HG03469 (cell line): Measurements from ENCODE around the gene C1orf53.
"Not testable (repeated sequence)": the region's sequence is repeated elsewhere in the genome, so short reads cannot be mapped to it uniquely, and the experiment has no call there.

Source experiments
- ATAC-seq: cut with Tn5 transposase; IDR thresholded peaks from one replicate; pipeline ENCODE4 v1.9.1; 2021; ENCODE audit warnings: mild to moderate bottlenecking, moderate library complexity, moderate number of reproducible peaks; ENCODE audit not compliant: unreplicated experiment

C1orf53 gene

DNA sequence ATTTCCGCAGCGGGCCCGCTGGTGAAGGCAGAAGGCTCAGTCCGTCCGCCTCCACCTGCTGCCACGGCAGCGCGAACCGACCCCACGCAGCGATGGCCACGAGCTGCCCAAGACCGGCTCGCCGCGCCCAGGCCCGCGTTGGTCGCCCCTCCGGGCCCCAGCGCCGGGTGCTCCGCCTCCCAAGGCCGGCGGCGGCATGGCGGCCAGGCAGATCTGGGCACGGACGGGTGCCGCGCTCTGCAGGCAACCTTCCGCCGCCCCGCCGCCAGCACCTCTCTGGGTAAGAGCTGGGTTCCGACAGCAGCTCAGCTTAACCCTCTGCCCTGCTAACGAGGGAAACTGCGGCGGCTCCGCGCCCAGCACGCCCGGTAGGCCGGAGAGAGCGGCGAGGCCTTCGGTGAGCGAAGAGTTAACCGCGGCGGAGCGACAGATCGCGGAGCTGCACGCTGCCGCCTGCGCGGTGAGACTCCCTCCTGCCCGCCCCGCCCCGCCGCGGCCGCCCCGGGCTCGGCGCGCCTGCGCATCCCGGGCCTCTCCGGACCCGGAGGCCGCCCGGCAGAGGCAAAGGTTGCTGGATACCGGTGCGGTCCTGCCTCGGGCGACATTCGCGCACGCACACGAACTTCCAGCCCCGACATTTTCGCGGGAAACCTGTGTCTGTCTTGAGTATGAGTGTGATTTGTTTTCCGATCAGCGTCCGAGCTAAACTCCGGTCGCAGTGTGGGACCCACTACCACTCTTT lies at the start of gene C1orf53:
Gene C1orf53 (plus strand): TSS at position 177 of the 742 bp plus-strand sequence. CDS start 20 bp downstream, at position 197.
- ATAC-seq, result peak; percentile 92

DNA sequence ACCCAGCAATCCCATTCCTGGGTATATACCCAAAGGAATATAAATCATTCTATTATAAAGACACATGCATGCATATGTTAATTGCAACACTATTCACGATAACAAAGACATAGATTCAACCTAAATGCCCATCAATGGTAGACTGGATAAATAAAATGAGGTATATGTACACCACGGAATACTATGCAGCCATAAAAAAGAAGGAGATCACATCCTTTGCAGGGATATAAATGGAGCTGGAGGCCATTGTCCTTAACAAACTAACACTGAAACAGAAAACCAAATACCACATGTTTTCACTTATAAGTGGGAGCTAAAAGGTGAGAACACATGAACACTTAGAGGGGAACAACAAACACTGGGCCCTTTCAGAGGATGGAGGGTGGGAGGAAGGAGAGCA lies 46.7 kb upstream of the C1orf53 start:
- ATAC-seq, result not testable (repeated sequence)

DNA sequence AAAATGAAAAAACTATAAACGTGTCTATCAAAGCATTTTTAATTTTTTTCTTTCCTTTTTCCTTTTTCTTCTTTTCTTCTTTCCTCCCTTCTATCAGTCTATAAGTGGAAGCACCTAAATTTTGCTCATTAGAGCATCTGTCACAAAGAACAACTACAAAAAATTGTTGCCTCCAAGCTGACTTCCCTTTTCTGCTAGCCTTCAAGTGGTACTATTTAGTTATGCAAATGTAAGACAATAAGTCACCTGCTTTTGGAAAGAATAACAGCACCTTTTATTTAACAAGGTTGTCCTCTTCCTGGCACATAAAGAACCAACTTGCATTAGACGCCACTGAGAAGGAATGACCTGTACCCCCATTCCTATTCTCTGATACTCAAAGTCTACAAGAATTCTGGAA lies 45.0 kb upstream of the C1orf53 start:
- ATAC-seq, result no peak

DNA sequence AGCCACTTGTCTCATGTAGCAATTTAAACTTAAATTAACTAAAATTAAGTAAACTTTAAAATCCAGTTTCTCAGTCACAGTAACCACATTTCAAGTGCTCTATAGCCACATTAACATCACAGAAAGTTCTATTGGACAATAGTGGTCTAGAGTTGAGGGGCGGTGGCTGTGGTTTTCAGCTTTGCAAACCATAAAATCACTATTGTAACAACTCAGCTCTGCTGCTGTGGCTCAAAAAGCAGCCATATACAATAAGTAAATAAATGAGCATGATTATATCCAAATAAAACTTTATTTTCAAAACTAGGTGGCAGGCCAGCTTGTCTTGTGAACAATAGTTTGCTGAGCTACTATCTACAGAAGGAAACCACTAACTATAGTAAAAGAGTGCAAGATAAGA lies 43.4 kb upstream of the C1orf53 start:
- ATAC-seq, result no peak

DNA sequence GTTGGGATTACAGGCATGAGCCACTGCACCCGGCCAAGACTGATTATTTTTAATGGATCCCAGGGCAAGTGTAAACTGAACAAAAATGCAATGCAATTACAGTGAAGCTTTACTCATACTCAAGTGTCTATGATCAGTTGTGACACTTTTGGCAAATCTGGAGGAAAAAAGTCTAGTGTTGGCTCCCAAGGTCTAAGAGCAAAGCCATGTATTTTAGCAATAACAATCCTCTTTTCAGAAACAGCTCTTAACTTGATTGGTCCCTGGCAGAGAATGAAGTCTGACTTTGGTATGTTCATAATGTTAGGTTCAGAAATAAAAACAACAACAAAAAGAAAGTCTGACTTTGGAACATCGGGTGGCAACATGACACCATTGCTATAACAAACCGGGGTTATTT lies 40.2 kb upstream of the C1orf53 start:
- ATAC-seq, result no peak

DNA sequence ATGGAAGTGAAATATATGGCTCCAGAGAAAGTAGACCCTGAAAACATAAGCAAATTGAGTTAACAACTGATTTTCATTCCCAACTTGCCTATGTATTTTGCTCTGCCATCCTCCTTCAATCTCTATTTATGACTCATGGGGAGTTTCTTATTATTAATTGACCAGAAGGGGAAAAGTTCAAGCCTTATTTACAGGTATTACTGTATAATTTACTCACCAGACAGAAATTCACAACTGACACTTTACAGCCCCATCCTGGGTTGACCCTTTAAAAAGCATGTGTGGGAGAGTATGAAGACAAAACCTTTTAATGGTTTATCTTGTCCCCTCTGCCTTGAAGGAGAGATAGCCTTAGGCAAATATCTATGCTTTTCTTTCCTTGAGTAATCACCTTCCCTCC lies 39.8 kb upstream of the C1orf53 start:
- no peak for ATAC-seq

DNA sequence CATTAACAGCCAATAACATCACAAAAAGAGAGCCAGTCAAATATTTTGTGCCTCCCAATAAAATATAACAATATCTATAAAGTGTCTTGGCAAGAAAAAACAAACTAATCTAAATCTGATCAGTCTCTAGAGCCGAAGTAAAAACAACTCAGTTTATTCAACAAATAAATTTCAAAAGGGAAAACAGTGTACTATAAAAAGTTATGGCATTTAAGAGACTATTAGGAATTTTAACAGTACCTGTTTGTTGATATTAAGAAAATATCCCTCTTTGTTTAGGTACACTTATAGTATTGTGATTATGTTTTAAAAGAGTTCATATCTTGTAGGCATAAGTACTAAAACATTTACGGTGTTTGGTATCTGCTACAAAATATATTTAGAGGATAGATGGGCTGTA lies 36.6 kb upstream of the C1orf53 start:
- ATAC-seq, result no peak

DNA sequence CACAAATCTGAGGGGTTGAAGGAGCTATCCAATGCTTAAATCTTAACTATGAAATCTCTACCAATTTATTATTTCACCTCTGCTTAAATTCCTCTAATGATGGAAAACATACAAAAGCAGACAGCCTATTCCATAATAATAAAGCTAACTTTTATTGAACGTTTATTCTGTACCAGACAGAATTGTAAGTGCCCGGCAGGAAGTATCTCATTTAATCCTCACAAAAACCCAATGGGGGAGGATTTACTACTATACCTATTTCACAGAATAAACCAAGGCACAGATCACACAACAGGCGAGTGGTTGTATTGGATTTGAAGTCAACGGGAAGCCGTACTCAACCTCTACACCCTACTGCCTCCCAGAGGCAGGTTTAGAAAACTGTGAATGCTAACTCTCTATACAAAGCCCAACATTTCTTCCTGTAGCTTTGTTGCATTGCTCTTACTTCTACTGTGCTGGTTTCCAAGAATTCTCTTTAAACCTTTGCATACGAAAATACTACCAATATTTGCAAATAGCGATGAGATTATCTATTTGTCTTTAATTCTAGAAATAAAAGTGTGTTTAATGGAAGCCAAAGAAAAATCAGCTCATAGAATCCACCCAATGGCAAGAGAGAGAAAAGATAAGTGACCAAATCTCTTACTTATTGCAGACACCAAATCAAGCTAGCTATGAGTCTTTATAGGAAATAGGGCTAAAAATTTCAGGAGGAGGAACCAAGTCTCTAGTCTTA lies 33.5 kb upstream of the C1orf53 start:
- peak; percentile 92 for ATAC-seq

DNA sequence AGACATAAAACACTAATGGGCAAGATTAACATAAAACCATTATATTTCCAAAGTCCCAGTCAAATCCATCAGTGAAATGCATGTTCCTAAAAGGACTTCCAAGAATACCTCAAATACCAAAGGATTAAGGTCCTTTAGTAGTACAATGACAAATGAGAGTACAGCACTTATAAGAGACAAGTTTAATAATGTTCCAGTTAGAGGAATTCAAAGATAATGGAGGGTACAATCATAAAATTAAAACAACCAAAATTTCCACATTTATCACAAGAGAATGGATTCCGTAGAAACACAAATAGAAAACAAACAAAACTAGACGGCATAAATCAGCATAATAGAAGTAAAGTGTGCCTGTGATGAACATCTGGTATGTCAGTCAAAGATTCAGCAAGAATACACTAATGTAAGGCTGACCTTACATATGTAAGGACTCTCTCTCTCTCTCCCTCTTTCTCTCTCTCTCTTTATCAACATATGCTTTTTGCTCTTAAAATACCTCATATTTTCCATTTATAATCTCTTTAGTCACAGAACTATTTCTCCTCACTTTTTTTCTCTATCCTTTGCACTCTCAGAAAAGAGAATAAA lies 32.8 kb upstream of the C1orf53 start:
- no peak for ATAC-seq

DNA sequence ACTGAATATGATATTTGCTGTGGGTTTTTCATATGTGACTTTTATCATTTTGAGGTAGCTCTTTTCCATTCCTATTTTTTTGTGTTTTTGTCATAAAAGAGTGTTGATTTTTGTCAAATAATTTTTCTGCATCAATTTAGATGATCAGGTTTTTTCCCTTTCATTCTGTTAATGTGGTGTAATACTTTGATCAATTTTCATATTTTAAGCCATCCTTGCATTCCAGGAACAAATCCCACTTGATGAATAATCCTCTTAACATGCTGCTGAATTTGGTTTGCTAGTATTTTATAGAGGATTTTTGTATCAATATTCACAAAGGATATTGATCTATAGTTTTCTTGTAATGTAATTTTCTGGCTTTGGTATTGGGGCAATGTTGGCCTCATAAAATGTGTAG lies 25.5 kb upstream of the C1orf53 start:
- ATAC-seq, result no peak

DNA sequence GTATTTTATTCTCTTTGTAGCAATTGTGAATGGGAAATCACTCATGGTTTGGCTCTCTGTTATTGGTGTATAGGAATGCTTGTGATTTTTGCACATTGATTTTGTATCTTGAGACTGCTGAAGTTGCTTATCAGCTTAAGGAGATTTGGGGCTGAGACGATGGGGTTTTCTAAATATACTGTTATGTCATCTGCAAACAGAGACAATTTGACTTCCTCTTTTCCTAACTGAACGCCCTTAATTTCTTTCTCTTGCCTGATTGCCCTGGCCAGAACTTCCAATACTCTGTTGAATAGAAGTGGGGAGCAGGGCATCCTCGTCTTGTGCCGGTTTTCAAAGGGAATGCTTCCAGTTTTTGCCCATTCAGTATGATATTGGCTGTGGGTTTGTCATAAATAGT lies 22.0 kb upstream of the C1orf53 start:
- not testable (repeated sequence) for ATAC-seq

DNA sequence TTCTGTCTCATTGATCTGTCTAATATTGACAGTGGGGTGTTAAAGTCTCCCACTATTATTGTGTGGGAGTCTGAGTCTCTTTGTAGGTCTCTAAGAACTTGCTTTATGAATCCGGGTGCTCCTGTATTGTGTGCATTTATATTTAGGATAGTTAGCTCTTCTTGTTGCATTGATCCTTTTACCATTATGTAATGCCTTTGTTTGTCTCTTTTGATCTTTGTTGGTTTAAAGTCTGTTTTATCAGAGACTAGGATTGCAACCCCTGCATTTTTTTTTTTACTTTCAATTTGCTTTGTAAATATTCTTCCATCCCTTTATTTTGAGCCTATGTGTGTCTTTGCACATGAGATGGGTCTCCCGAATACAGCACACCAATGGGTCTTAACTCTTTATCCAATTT lies 20.2 kb upstream of the C1orf53 start:
- ATAC-seq, result not testable (repeated sequence)

DNA sequence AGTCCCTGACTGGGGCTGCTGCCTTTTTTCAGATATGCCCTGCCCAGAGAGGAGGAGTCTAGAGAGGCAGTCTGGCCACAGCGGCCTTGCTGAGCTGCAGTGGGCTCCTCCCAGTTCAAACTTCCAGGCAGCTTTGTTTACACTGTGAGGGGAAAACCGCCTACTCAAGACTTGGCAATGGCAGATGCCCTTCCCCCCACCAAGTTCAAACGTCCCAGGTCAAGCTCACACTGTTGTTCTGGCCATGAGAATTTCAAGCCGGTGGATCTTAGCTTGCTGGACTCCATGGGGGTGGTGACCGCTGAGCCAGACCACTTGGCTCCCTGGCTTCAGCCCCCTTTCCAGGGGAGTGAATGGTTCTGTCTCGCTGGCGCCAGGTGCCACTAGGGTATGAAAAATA lies 18.3 kb upstream of the C1orf53 start:
- ATAC-seq, result no peak

DNA sequence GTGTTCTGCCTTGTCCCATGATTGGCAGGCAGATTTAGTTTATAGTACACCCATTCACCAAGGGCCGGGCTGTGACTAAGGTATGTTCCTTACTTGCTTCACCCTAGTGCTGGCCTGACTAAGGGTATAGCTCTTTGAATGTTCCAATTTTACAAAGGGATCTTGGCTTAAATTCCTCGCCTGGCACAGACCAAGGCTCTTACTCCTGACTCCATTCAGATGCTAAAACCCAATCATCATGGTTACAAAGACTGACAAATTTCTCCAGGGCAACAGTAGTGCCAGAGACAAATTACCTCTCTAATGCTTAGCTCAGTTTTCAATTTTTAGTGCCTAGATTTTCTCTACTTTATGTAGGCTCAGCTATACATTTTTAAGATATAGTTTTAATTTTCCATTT lies 11.5 kb upstream of the C1orf53 start:
- ATAC-seq, result no peak

DNA sequence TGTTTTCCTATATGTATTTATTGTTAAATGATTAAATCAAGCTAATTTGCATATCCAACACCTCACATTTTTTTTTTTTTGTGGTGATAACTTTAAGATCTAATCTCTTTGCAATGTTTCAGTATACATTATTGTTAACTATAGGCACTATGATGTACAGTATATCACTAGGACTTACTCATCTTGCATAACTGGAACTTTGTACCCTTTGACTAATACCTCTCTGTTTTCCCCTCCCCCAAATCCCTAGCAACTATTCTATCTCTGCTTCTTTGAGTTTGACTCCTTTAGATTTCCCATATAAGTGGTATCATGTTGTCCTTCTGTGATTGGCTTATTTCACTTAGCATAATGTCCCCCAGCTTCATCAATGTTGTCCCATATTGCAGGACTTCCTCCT lies 9.7 kb upstream of the C1orf53 start:
- ATAC-seq, result no peak

DNA sequence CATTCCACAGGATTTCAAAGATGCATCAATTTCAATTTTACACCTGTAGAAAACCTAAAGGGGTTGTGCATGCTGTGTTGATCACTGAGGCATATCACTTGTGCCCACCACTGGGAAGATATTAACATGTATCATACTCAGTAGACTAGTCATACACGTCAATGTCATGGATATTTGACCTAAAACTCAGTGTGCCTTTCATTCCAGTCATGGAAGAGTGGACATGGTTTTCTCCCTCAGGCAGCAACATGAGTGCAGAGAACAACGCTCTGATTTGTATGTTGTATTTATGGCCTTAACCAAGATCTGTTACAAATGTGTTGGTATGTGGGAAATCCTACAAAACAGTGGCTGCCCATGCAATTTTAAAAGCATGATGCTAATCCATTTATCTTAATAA lies 6.1 kb upstream of the C1orf53 start:
- ATAC-seq, result no peak

DNA sequence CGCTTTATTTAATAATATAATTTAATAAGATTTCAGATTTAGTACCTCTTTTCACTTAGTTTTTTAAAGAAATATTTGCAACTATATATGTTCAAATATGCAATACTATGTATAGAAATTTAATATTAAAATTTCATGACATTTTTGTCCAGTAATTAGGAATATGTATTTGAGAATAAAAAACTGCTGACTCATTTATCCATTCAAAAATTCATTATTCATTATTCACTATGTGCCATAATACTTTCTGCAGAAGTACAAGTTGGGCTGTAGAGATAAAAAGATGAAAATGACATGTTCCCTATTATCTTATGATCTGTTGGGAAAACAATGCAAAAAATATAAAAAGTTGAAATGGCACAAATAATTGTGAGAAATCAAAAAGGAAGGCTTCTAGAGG lies 3.4 kb upstream of the C1orf53 start:
- ATAC-seq, result no peak

DNA sequence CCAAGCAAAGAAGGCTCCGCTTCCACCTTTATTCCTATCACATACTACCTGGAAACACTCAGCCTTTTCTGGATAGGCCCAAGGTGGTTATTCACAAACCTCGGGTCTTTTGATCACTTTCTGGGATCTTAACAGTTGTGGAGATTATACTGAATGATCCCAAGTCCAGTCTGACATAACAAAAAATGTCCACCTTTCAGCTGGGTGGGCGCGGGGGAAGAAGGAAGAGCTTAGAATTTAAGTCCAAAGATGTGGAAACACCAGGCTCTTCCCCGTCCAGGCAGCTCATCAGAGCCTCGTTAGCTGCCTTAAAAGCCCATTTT lies 338 bp upstream of the C1orf53 start:
- no peak for ATAC-seq

DNA sequence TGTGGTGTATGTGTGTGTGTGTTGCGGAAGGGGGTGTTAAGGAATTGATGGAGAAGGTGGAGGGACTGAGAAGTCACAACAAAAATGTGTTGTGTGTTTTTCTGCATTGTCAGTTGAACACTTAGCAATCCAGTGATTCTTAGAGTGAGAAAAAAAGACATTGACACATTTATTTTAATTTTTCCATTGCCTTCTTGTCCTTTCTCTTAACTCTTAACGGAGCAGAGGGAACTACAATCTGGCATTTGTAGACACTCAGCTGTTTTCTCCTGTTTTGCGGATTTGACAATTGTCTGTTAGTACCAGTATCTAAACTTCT lies 725 bp downstream of the C1orf53 start:
- no peak for ATAC-seq

DNA sequence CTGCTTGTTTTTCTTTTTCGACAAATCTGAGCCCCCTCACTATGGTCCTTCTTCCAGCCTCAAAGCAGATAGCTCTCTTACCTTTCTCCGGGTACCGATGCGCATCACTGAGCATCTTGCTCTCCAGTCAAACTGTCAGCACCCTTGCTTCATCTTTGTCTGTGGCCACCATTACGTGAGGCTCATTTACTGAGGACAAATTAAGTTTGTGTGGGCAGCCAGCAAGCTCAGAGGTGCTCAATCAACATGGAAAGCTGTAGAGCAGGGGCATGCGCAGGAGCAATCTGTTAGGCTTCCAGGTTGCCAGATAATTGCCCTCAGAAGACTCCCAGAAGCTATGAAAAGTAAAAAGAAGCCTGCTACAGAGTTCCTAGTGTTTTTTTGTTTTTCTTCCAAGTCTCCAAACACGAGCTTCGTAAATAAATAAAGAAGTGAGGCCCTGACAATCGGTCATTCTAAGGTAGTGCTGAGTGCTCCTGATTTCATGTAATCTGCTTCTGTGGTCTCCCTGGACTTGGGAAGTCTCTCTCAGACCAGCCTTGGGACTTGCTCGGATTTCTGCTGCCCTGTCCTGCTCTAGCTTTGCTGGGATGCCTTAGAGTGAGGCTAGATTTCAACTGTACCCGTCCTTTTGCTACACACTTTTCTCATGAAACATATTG lies 1.8 kb downstream of the C1orf53 start:
- no peak for ATAC-seq

DNA sequence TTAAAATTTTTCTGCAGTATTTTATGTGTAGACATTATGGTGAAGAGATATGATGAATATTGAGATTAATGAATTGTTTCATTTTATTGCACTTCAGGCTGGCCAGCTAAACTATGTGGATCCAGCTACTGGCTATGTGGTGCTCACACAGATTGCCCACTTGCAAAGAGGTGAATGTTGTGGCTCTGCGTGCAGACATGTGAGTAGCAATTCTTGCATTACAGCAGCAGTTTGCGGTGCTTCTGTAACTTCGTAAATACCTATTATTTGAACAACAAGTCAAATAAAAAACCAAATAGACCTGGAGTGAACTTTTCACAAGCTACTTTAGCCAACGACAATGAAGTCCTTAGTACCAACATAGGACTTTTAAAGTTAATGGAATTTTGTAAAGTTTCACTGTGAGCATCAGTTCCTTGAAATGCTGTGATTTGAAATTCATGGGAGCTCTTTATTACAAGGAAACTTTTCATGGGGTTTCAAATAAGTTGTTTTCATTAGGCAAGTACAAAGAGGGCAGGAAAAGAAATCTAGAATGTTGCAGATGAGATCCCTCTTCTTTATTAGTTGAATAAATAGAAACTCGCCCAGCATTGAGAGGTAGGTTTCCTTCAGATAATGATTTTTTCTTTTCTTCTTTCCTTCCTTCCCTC lies 3.4 kb downstream of the C1orf53 start:
- no peak for ATAC-seq
